HEK293 (cell line): ENCODE results near the gene ZSCAN16.

Source experiments
- BCL6B ChIP-seq: fragments of 450-650 bp; formaldehyde crosslinking; IDR thresholded peaks from 2 replicates; pipeline ENCODE4 v1.5.1; 2017; ENCODE audit warnings: missing biosample characterization, missing genetic modification characterization
- CTCF ChIP-seq: fragments of 450-650 bp; formaldehyde crosslinking; IDR thresholded peaks from 2 replicates; pipeline ENCODE4 v1.5.1; 2016; ENCODE audit warnings: missing biosample characterization, missing genetic modification characterization
- PRDM2 ChIP-seq: fragments of 450-650 bp; formaldehyde crosslinking; IDR thresholded peaks from 2 replicates; pipeline ENCODE4 v1.5.1; 2016; ENCODE audit warnings: missing biosample characterization, missing genetic modification characterization, borderline replicate concordance
- ZBTB11 ChIP-seq: fragments of 450-650 bp; formaldehyde crosslinking; conservative IDR thresholded peaks from 2 replicates; pipeline ENCODE4 v1.5.1; 2016; ENCODE audit warnings: low read depth, missing biosample characterization, missing genetic modification characterization
- ZBTB21 ChIP-seq: fragments of 450-650 bp; formaldehyde crosslinking; IDR thresholded peaks from 2 replicates; pipeline ENCODE4 v1.5.1; 2017; ENCODE audit warnings: missing biosample characterization, missing genetic modification characterization
- ZBTB44 ChIP-seq: fragments of 450-650 bp; IDR thresholded peaks from 2 replicates; pipeline ENCODE4 v1.5.1; 2018; ENCODE audit warnings: missing biosample characterization, mild to moderate bottlenecking, missing genetic modification characterization
- ZBTB49 ChIP-seq: fragments of 450-650 bp; formaldehyde crosslinking; IDR thresholded peaks from 2 replicates; pipeline ENCODE4 v1.5.1; 2016; ENCODE audit warnings: missing biosample characterization, missing genetic modification characterization, low read depth
- ZFP3 ChIP-seq: fragments of 450-650 bp; formaldehyde crosslinking; IDR thresholded peaks from 2 replicates; pipeline ENCODE4 v1.5.1; 2016; ENCODE audit warnings: low read depth, missing biosample characterization, missing genetic modification characterization
- ZFP69B ChIP-seq: fragments of 450-650 bp; formaldehyde crosslinking; IDR thresholded peaks from 2 replicates; pipeline ENCODE4 v1.5.1; 2016; ENCODE audit warnings: missing biosample characterization, missing genetic modification characterization
- ZNF121 ChIP-seq: fragments of 450-650 bp; formaldehyde crosslinking; IDR thresholded peaks from 2 replicates; pipeline ENCODE4 v1.5.1; 2016; ENCODE audit warnings: missing biosample characterization, missing genetic modification characterization
- ZNF138 ChIP-seq: fragments of 450-650 bp; formaldehyde crosslinking; IDR thresholded peaks from 2 replicates; pipeline ENCODE4 v1.5.1; 2016; ENCODE audit warnings: missing biosample characterization, missing genetic modification characterization, borderline replicate concordance
- ZNF311 ChIP-seq: fragments of 450-650 bp; formaldehyde crosslinking; IDR thresholded peaks from 2 replicates; pipeline ENCODE4 v1.5.1; 2017; ENCODE audit warnings: missing biosample characterization, missing genetic modification characterization, borderline replicate concordance
- ZNF404 ChIP-seq: fragments of 450-650 bp; formaldehyde crosslinking; IDR thresholded peaks from 2 replicates; pipeline ENCODE4 v1.5.1; 2017; ENCODE audit warnings: missing biosample characterization, missing genetic modification characterization
- ZNF560 ChIP-seq: fragments of 450-650 bp; formaldehyde crosslinking; IDR thresholded peaks from 2 replicates; pipeline ENCODE4 v1.5.1; 2017; ENCODE audit warnings: missing biosample characterization, missing genetic modification characterization, borderline replicate concordance
- ZNF580 ChIP-seq: fragments of 450-650 bp; formaldehyde crosslinking; IDR thresholded peaks from 2 replicates; pipeline ENCODE4 v1.5.1; 2016; ENCODE audit warnings: missing biosample characterization, missing genetic modification characterization
- ZNF76 ChIP-seq: fragments of 450-650 bp; formaldehyde crosslinking; IDR thresholded peaks from 2 replicates; pipeline ENCODE4; 2016; ENCODE audit warnings: low read depth, missing biosample characterization, missing genetic modification characterization, borderline replicate concordance
- ZNF792 ChIP-seq: fragments of 450-650 bp; formaldehyde crosslinking; IDR thresholded peaks from 2 replicates; pipeline ENCODE4 v1.5.1; 2016; ENCODE audit warnings: missing biosample characterization, missing genetic modification characterization
- ZNF837 ChIP-seq: fragments of 450-650 bp; formaldehyde crosslinking; IDR thresholded peaks from 2 replicates; pipeline ENCODE4 v1.5.1; 2016; ENCODE audit warnings: missing biosample characterization, missing genetic modification characterization
- ZNF843 ChIP-seq: fragments of 450-650 bp; formaldehyde crosslinking; IDR thresholded peaks from 2 replicates; pipeline ENCODE4 v1.5.1; 2016; ENCODE audit warnings: missing biosample characterization, missing genetic modification characterization

Gene ZSCAN16

GRCh38 chr6:28080631-28081485 lies 43.6 kb upstream of the ZSCAN16 start (continued):
- no peak for TF ChIP-seq BCL6B
- TF ChIP-seq ZFP69B (tag by site-specific recombination) = peak; percentile 84
- TF ChIP-seq ZNF404 (tag by site-specific recombination) = no peak
- TF ChIP-seq ZNF843 (tag by site-specific recombination) = peak; percentile 69
- no peak for TF ChIP-seq ZFP3 (tag by site-specific recombination)
- peak; percentile 87 for TF ChIP-seq ZNF76 (tag by site-specific recombination)
- peak; percentile 98 for TF ChIP-seq ZBTB21 (tag by site-specific recombination)
- TF ChIP-seq ZNF837 (tag by site-specific recombination) = no peak
- TF ChIP-seq ZNF121 (tag by site-specific recombination) = peak; percentile 68; the same call in 1 of the 2 replicates
- TF ChIP-seq CTCF = no peak; the same call in 1 of the 2 replicates
- peak; percentile 58; the same call in 1 of the 2 replicates for TF ChIP-seq ZBTB44 (tag by site-specific recombination)
- TF ChIP-seq PRDM2 (tag by site-specific recombination) = no peak
- peak; percentile 100 for TF ChIP-seq ZBTB11 (tag by site-specific recombination)
- TF ChIP-seq ZNF580 = peak; percentile 89
- TF ChIP-seq ZNF138 (tag by site-specific recombination) = no peak
- no peak for TF ChIP-seq ZNF560 (tag by site-specific recombination)
- peak; percentile 46; the same call in 1 of the 2 replicates for TF ChIP-seq ZNF792 (tag by site-specific recombination)
- TF ChIP-seq ZBTB49 = no peak
- TF ChIP-seq ZNF311 = no peak
